Endothelial cell of umbilical vein (primary cell): ENCODE measurements around the gene FGD6. TPM values are rescaled to one million over a fixed set of nuclear protein-coding genes. Genes with fewer than 3 reads are reported as not detected.

ENCODE experiments used
- BruUV-seq: library from RNA; stranded (reverse); fragments of 400-500 nt; replicated peaks from 2 replicates; lab custom pipeline; 2021; lab: Mats Ljungman, UMichigan
- CTCF ChIA-PET: fragments of 300-600, 350-600 bp; sonication (Branson Sonifier 250); formaldehyde crosslinking; loops from one replicate; lab custom pipeline; 2021; ENCODE audit warnings: antibody characterized with exemption, inconsistent platforms; lab: Charles Lee
- POLR2A ChIA-PET: fragments of 300-600, 350-600 bp; sonication (Branson Sonifier 250); formaldehyde crosslinking; loops from one replicate; lab custom pipeline; 2021; ENCODE audit warnings: antibody characterized with exemption, inconsistent platforms; lab: Charles Lee
- DNase-seq: peaks from one replicate; pipeline ENCODE4 v3.0.0-alpha.2; 2011; ENCODE audit warnings: low read depth, low spot score
- FAIRE-seq: peaks from 2 replicates; lab custom pipeline; 2011; peaks lifted over from hg19 to GRCh38; lab: Jason Lieb, UNC
- H2AFZ ChIP-seq: 2 replicates; pipeline ENCODE4 v1.6.0; 2012; ENCODE audit warnings: low read depth, low read length, control low read depth, inconsistent platforms
- H3K27ac ChIP-seq: 2 replicates; pipeline ENCODE4 v1.5.1; 2011; ENCODE audit warnings: low read depth, mild to moderate bottlenecking, control low read depth, low read length, moderate library complexity; ENCODE audit not compliant: insufficient read depth
- H3K27me3 ChIP-seq, 2 experiments: 2 replicates each; pipeline versions ENCODE4 v1.6.0 to v1.6.1; 2011; ENCODE audit warnings: low read length in 2 of 2, mixed read lengths in 1 of 2; ENCODE audit not compliant: control insufficient read depth in 2 of 2, insufficient read depth in 2 of 2
- H3K36me3 ChIP-seq, 2 experiments: 2 replicates in 1 of 2; 3 replicates in 1 of 2; pipeline ENCODE4 v1.5.1; 2011; ENCODE audit warnings: low read length in 2 of 2, mild to moderate bottlenecking in 1 of 2, moderate library complexity in 1 of 2; ENCODE audit not compliant: control insufficient read depth in 2 of 2, insufficient read depth in 2 of 2; ENCODE audit errors: extremely low read depth in 1 of 2
- H3K4me1 ChIP-seq: 3 replicates; pipeline ENCODE4 v1.5.1; 2011; ENCODE audit warnings: mild to moderate bottlenecking, low read length; ENCODE audit not compliant: control insufficient read depth, insufficient read depth; ENCODE audit errors: extremely low read depth
- H3K4me2 ChIP-seq: 2 replicates; pipeline ENCODE4 v1.6.1; 2011; ENCODE audit warnings: low read length, control low read depth, mixed read lengths; ENCODE audit not compliant: insufficient read depth
- H3K4me3 ChIP-seq, 3 experiments: fragments of 200-600 bp in 1 of 3; sonication (generic), shearing (Covaris generic) in 1 of 3; replicated peaks in 1 of 3; 2 replicates each; pipeline ENCODE4 v1.5.1; 2011 to 2016; ENCODE audit warnings: control low read depth in 3 of 3, low read length in 3 of 3, mild to moderate bottlenecking in 2 of 3, inconsistent platforms in 1 of 3, low read depth in 1 of 3, moderate library complexity in 1 of 3; ENCODE audit not compliant: insufficient read depth in 1 of 3
- H3K79me2 ChIP-seq: 2 replicates; pipeline ENCODE4 v1.6.0; 2012; ENCODE audit warnings: low read length, inconsistent platforms; ENCODE audit not compliant: control insufficient read depth, insufficient read depth
- H3K9ac ChIP-seq: replicated peaks from 2 replicates; pipeline ENCODE3; 2011; ENCODE audit warnings: low read length, control low read depth; ENCODE audit not compliant: insufficient read depth; ENCODE audit errors: extremely low read depth
- H3K9me1 ChIP-seq: replicated peaks from 3 replicates; pipeline ENCODE4 v1.6.0; 2011; ENCODE audit warnings: mild to moderate bottlenecking, low read length; ENCODE audit not compliant: control insufficient read depth, insufficient read depth; ENCODE audit errors: extremely low read depth
- H3K9me3 ChIP-seq: replicated peaks from 2 replicates; pipeline ENCODE4 v1.5.1; 2012; ENCODE audit warnings: low read length, inconsistent platforms; ENCODE audit not compliant: control insufficient read depth, insufficient read depth
- H4K20me1 ChIP-seq: replicated peaks from 2 replicates; pipeline ENCODE3; 2011; ENCODE audit warnings: mild to moderate bottlenecking, low read length; ENCODE audit not compliant: control insufficient read depth, insufficient read depth; ENCODE audit errors: extremely low read depth
- CTCF ChIP-seq, 2 donors: IDR thresholded peaks; 1 replicate in 1 of 2; 2 replicates in 1 of 2; pipeline ENCODE4 v1.5.1; 2011; ENCODE audit warnings: low read length in 2 of 2, mild to moderate bottlenecking in 2 of 2, moderate library complexity in 2 of 2, control low read depth in 1 of 2, inconsistent platforms in 1 of 2, low read depth in 1 of 2; ENCODE audit not compliant: insufficient read depth in 1 of 2; ENCODE audit errors: extremely low read depth in 1 of 2
- EZH2 ChIP-seq: IDR thresholded peaks from 2 replicates; pipeline ENCODE4 v1.6.1; 2012; ENCODE audit warnings: borderline replicate concordance, low read depth, mild to moderate bottlenecking, moderate library complexity, low read length, inconsistent platforms; ENCODE audit not compliant: severe bottlenecking
- FOS ChIP-seq: IDR thresholded peaks from 2 replicates; pipeline ENCODE4 v1.6.1; 2011; ENCODE audit warnings: mild to moderate bottlenecking, low read length, moderate library complexity, borderline replicate concordance; ENCODE audit not compliant: insufficient read depth
- GATA2 ChIP-seq: IDR thresholded peaks from 2 replicates; pipeline ENCODE4 v1.7.0; 2011; ENCODE audit warnings: low read depth, mild to moderate bottlenecking, moderate library complexity, mixed read lengths, low read length; ENCODE audit not compliant: insufficient read length, insufficient read depth
- JUN ChIP-seq: IDR thresholded peaks from 2 replicates; pipeline ENCODE4 v1.6.1; 2011; ENCODE audit warnings: borderline replicate concordance, low read depth; ENCODE audit not compliant: insufficient read length, insufficient read depth
- MYC ChIP-seq: IDR thresholded peaks from one replicate; pipeline ENCODE4 v1.6.1; 2011; ENCODE audit warnings: mild to moderate bottlenecking, low read depth, low read length
- POLR2A ChIP-seq: IDR thresholded peaks from 2 replicates; pipeline ENCODE4 v1.6.1; 2012; ENCODE audit warnings: low read depth, mild to moderate bottlenecking, control low read depth, low read length
- POLR2AphosphoS5 ChIP-seq: IDR thresholded peaks from 2 replicates; pipeline ENCODE4 v1.6.1; 2012; ENCODE audit warnings: low read depth, mild to moderate bottlenecking, control low read depth, low read length, moderate library complexity; ENCODE audit not compliant: insufficient read depth
- dilution Hi-C: fragments of 300-500 bp; cut with MboI; formaldehyde crosslinking; loops from one replicate; pipeline ENCODE4 v1.15.0; 2019; ENCODE audit warnings: low sequenced_read_pairs; ENCODE audit not compliant: extremely low pct_ligation_motif_present
- intact Hi-C: fragments of 100-400 bp; cut with micrococcal nuclease; formaldehyde crosslinking; loops from one replicate; pipeline ENCODE4 v1.10.0; 2022
- polyA plus RNA-seq, 4 experiments: library from polyadenylated mRNA; depleted of rRNA in 3 of 4; stranded (reverse) in 3 of 4; unstranded in 1 of 4; fragments of >200 nt; gene quantifications; 2 replicates each; pipeline versions ENCODE4 v1.2.1 to v1.2.3, GENCODE V29; 2011 to 2012; ENCODE audit warnings: missing spikeins in 1 of 4
- total RNA-seq: library from RNA; stranded (reverse); gene quantifications from 2 replicates; pipeline ENCODE4 v1.2.3, GENCODE V29; 2021
- TF ChIP-seq, protein P1 (sequence below): IDR thresholded peaks from 2 replicates; pipeline ENCODE4 v1.6.1; 2011; ENCODE audit not compliant: insufficient read depth, insufficient read length

The FGD6 gene
- total and polyA plus RNA-seq, 2 donors (not counting 3 experiments of a cell fraction or from before 2014, with no cell fraction given) = 5.9 to 14.0 TPM

- Histone ChIP-seq H3K27ac (no peak overlapping the region), H4K20me1 (no peaks in the 10 kb centered on the region), H3K9ac (no peak overlapping the region), H3K4me2 (no peak overlapping the region), H2AFZ (no peak overlapping the region), H3K27me3 (no peaks in the 10 kb centered on the region), H3K79me2 (no peaks in the 10 kb centered on the region), H3K36me3 (no peaks in the 10 kb centered on the region), H3K4me3 (no peak overlapping the region), H3K4me1 (peaks cover 3% of the 10 kb centered on the region), H3K9me1 (no peaks in the 10 kb centered on the region), H3K9me3 (no peaks in the 10 kb centered on the region)
- ChIA-PET CTCF (no interaction called here), POLR2A (no interaction called here)
- DNase-seq (no peak), FAIRE-seq (no peak)
- intact Hi-C loops (no loop called here), dilution Hi-C loops (no loop called here)
- no TSS peak for BruUV-seq
- TF ChIP-seq CTCF (IDR thresholded peaks at IDR 0.05; ENCODE audit: extremely low read depth in 1 of 2, insufficient read depth in 1 of 2, low read depth in 1 of 2, low read length in 2 of 2) (no peak), FOS (no peak), POLR2A (no peak), EZH2 (no peak), MYC (no peak), POLR2AphosphoS5 (no peak), JUN (no peak), GATA2 (no peak)
- TF ChIP-seq, protein P1, sequence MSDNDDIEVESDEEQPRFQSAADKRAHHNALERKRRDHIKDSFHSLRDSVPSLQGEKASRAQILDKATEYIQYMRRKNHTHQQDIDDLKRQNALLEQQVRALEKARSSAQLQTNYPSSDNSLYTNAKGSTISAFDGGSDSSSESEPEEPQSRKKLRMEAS = no peak
Measured at GRCh38 chr12:95195122-95195521, 22.1 kb downstream of the FGD6 start.
